Colonic mucosa (tissue), 4 donors: Measurements from ENCODE around the gene NAA10. TPM values are rescaled to one million over a fixed set of nuclear protein-coding genes. Genes with fewer than 3 reads are reported as not detected.
A peak's percentile ranks its signal among the peaks of the same experiment; 100 is the strongest.

Experiments
- DNase-seq: peaks from one replicate; pipeline ENCODE4 v3.0.0-alpha.2; 2020
- H3K27ac ChIP-seq: fragments of 200-600 bp; one replicate; pipeline ENCODE4 v1.8.0; 2021
- H3K27me3 ChIP-seq: fragments of 200-600 bp; one replicate; pipeline ENCODE4 v1.8.0; 2021
- H3K36me3 ChIP-seq: fragments of 200-600 bp; one replicate; pipeline ENCODE4 v1.8.0; 2021
- H3K4me1 ChIP-seq: fragments of 200-600 bp; one replicate; pipeline ENCODE4 v1.8.0; 2021; ENCODE audit warnings: mild to moderate bottlenecking
- H3K4me3 ChIP-seq: fragments of 200-600 bp; one replicate; pipeline ENCODE4 v1.8.0; 2021
- H3K9ac ChIP-seq, 2 donors: one replicate each; pipeline ENCODE4 v1.7.0; 2013; ENCODE audit warnings: control low read depth in 2 of 2, low read depth in 2 of 2, low read length in 2 of 2
- H3K9me3 ChIP-seq: fragments of 200-600 bp; one replicate; pipeline ENCODE4 v1.8.0; 2021
- CTCF ChIP-seq: fragments of 200-600 bp; IDR thresholded peaks from one replicate; pipeline ENCODE4 v1.8.0; 2022; ENCODE audit warnings: antibody characterized with exemption, mild to moderate bottlenecking
- intact Hi-C: fragments of 100-400 bp; cut with DNase I; formaldehyde crosslinking; loops from one replicate; pipeline ENCODE4 v1.14.1; 2022
- total RNA-seq, 2 donors: library from RNA; stranded (reverse); fragmentation: NEBNext Ultra II Directional in 1 of 2; extraction: Animal tissue kit (Norgen Biotek cat#: 25700) in 1 of 2; gene quantifications; one replicate each; pipeline ENCODE4 v1.2.1, GENCODE V29; 2021
- donor health status: healthy.
- donor health status: DM: no; HTN: no; CAD: no.
- donor health status: DM: no; HTN: no; CAD: no.

The NAA10 gene
- total RNA-seq, 2 donors from 2014 or later: 55.9 to 115 TPM

GRCh38 chrX:153885968-153886903, 48.6 kb downstream of the NAA10 start, which contains the start of gene L1CAM:
L1CAM (minus strand) TSS chrX:153886173; CDS start chrX:153875836, 10,337 bp downstream.
- no peak for TF ChIP-seq CTCF
- Histone ChIP-seq H3K9me3 (no peaks in the 10 kb centered on the region), H3K4me1 (no peaks in the 10 kb centered on the region), H3K4me3 (no peak within 1 kb of the TSS), H3K36me3 (no peaks in the 10 kb centered on the region), H3K9ac (peak within 1 kb of the TSS in 1 of 2 donors; percentile 26), H3K27me3 (peaks cover 39% of the 10 kb centered on the region), H3K27ac (no peak within 1 kb of the TSS)
- intact Hi-C loops: no loop called here
- no peak for DNase-seq

GRCh38 chrX:153885208-153885787, 49.5 kb downstream of the NAA10 start:
- H3K4me3 ChIP-seq: no peak overlapping the region
- H3K27ac ChIP-seq: no peak overlapping the region
- H3K36me3 ChIP-seq: no peaks in the 10 kb centered on the region
- no peaks in the 10 kb centered on the region for H3K4me1 ChIP-seq
- intact Hi-C loops: no loop called here
- no peak for DNase-seq
- peaks cover 39% of the 10 kb centered on the region for H3K27me3 ChIP-seq
- TF ChIP-seq CTCF: no peak
- H3K9ac ChIP-seq: peak overlapping the region in 1 of 2 donors; percentile 26
- H3K9me3 ChIP-seq: no peaks in the 10 kb centered on the region

DNA sequence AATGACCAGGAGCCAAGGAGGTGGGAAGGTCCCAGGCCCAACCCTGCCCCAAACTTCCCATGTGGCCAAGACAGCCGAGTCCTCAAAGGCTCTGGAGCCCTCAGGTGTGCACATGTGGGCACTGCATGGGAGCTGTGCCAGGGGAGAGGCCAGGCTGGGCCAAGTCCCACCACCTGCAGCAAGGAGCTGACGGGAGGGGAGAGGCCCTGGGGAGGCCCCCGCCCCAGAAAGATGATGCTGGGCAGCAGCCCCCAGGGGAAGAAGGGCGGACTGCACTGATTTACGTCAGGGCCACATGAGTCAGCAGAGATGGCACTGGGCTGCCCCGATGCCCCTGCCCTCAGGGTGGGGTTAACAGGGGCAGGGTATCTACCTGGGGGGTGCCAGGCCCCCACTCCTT, 50.2 kb downstream of the NAA10 start:
- no peaks in the 10 kb centered on the region for H3K4me1 ChIP-seq
- peaks cover 39% of the 10 kb centered on the region for H3K27me3 ChIP-seq
- no peak for DNase-seq
- no peak overlapping the region for H3K9ac ChIP-seq
- no peaks in the 10 kb centered on the region for H3K36me3 ChIP-seq
- no peak overlapping the region for H3K27ac ChIP-seq
- no peak for TF ChIP-seq CTCF
- no peaks in the 10 kb centered on the region for H3K9me3 ChIP-seq
- intact Hi-C loops: no loop called here
- H3K4me3 ChIP-seq: no peak overlapping the region

DNA sequence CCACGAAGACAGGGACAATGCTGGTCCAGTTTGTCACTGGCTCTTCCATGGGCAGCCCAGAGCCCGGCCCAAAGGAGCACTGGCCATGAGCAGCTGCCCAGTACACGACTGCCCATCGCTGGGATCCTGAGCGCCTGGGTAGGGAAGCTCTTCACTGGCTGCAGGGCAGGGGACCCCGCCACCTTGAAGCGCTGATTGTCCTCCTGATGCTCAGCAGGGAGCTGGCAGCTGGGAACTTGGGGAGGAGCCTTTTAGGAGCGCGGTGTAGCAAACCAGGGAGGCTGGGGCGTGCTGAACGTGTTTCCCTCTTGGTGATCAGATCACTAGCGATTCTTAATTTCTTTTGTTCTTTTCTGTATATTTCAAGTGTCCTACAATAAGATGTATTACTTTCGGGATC, 50.7 kb downstream of the NAA10 start:
- H3K4me1 ChIP-seq: no peaks in the 10 kb centered on the region
- H3K36me3 ChIP-seq: no peaks in the 10 kb centered on the region
- intact Hi-C loops: no loop called here
- TF ChIP-seq CTCF: no peak
- H3K27ac ChIP-seq: no peak overlapping the region
- no peak overlapping the region for H3K9ac ChIP-seq
- no peak for DNase-seq
- peaks cover 39% of the 10 kb centered on the region for H3K27me3 ChIP-seq
- no peak overlapping the region for H3K4me3 ChIP-seq
- H3K9me3 ChIP-seq: no peaks in the 10 kb centered on the region

GRCh38 chrX:153883163-153883843, 51.5 kb downstream of the NAA10 start:
- intact Hi-C loops: no loop called here
- H3K36me3 ChIP-seq: no peaks in the 10 kb centered on the region
- H3K4me3 ChIP-seq: no peak overlapping the region
- H3K9me3 ChIP-seq: no peaks in the 10 kb centered on the region
- no peaks in the 10 kb centered on the region for H3K4me1 ChIP-seq
- TF ChIP-seq CTCF: no peak
- DNase-seq: no peak
- H3K9ac ChIP-seq: no peak overlapping the region
- H3K27ac ChIP-seq: no peak overlapping the region
- H3K27me3 ChIP-seq: peaks cover 41% of the 10 kb centered on the region
